Liver (tissue), 9 donors: ENCODE data around the gene CDH4. TPM values are rescaled to one million over a fixed set of nuclear protein-coding genes. Genes with fewer than 3 reads are reported as not detected.

Experiments used
- DNase-seq: peaks from one replicate; pipeline ENCODE4 v3.0.0-alpha.2; 2017; ENCODE audit warnings: low spot score
- H3K27ac ChIP-seq, 2 donors: one replicate each; pipeline ENCODE4 v1.7.0; 2013; ENCODE audit warnings: inconsistent platforms in 2 of 2, low read length in 2 of 2, control low read depth in 1 of 2, low read depth in 1 of 2, mild to moderate bottlenecking in 1 of 2
- H3K27me3 ChIP-seq, 4 donors: one replicate each; pipeline versions ENCODE4 v1.6.1 to v1.7.0; 2013; ENCODE audit warnings: low read length in 3 of 4, inconsistent platforms in 1 of 4, mild to moderate bottlenecking in 1 of 4, moderate library complexity in 1 of 4; ENCODE audit not compliant: control insufficient read depth in 4 of 4, insufficient read depth in 4 of 4
- H3K36me3 ChIP-seq, 4 donors: one replicate each; pipeline versions ENCODE4 v1.6.1 to v1.7.0; 2013; ENCODE audit warnings: low read length in 3 of 4, mild to moderate bottlenecking in 3 of 4, low read depth in 1 of 4, moderate library complexity in 1 of 4; ENCODE audit not compliant: control insufficient read depth in 4 of 4, insufficient read depth in 3 of 4
- H3K4me1 ChIP-seq, 4 donors: one replicate each; pipeline versions ENCODE4 v1.6.1 to v1.7.0; 2013; ENCODE audit warnings: low read length in 3 of 4, mild to moderate bottlenecking in 3 of 4, moderate library complexity in 1 of 4; ENCODE audit not compliant: control insufficient read depth in 4 of 4, insufficient read depth in 4 of 4
- H3K4me3 ChIP-seq, 3 donors: one replicate each; pipeline versions ENCODE4 v1.6.1 to v1.7.0; 2013; ENCODE audit warnings: low read length in 3 of 3, control low read depth in 1 of 3, low read depth in 1 of 3, mild to moderate bottlenecking in 1 of 3
- H3K9ac ChIP-seq, 2 donors: one replicate each; pipeline ENCODE4 v1.7.0; 2013; ENCODE audit warnings: low read length in 2 of 2, mild to moderate bottlenecking in 2 of 2, moderate library complexity in 2 of 2, control low read depth in 1 of 2, low read depth in 1 of 2
- H3K9me3 ChIP-seq, 4 donors: one replicate each; pipeline versions ENCODE4 v1.6.1 to v1.7.0; 2013; ENCODE audit warnings: low read length in 3 of 4; ENCODE audit not compliant: control insufficient read depth in 4 of 4
- ATF3 ChIP-seq: IDR thresholded peaks from 2 replicates; pipeline ENCODE4 v1.6.1; 2016; ENCODE audit warnings: antibody characterized with exemption
- CTCF ChIP-seq: fragments of 150-350 bp; IDR thresholded peaks from 2 replicates; pipeline ENCODE4 v1.5.1; 2017; ENCODE audit warnings: improper control_type of control experiment, low read depth, low read length; ENCODE audit not compliant: missing input control
- EGR1 ChIP-seq, 2 donors: IDR thresholded peaks; 2 replicates each; pipeline ENCODE4 v1.6.1; 2016 to 2018; ENCODE audit warnings: antibody characterized with exemption in 2 of 2, low read depth in 2 of 2
- FOXA1 ChIP-seq: IDR thresholded peaks from 2 replicates; pipeline ENCODE4 v1.6.1; 2016; ENCODE audit warnings: antibody characterized with exemption
- FOXA2 ChIP-seq: IDR thresholded peaks from 2 replicates; pipeline ENCODE4 v1.6.1; 2016; ENCODE audit warnings: antibody characterized with exemption
- GABPA ChIP-seq, 2 donors: IDR thresholded peaks in 1 of 2; conservative IDR thresholded peaks in 1 of 2; 2 replicates each; pipeline ENCODE4 v1.6.1; 2016; ENCODE audit warnings: antibody characterized with exemption in 2 of 2, mild to moderate bottlenecking in 1 of 2, moderate library complexity in 1 of 2
- HNF4A ChIP-seq, 2 donors: conservative IDR thresholded peaks; 2 replicates each; pipeline ENCODE4 v1.6.1; 2016; ENCODE audit warnings: antibody characterized with exemption in 2 of 2, mild to moderate bottlenecking in 2 of 2
- HNF4G ChIP-seq: IDR thresholded peaks from 2 replicates; pipeline ENCODE4 v1.6.1; 2016; ENCODE audit warnings: antibody characterized with exemption
- JUND ChIP-seq, 2 donors: IDR thresholded peaks; 2 replicates each; pipeline ENCODE4 v1.6.1; 2016; ENCODE audit warnings: antibody characterized with exemption in 2 of 2
- MAX ChIP-seq: IDR thresholded peaks from 2 replicates; pipeline ENCODE4 v1.6.1; 2016; ENCODE audit warnings: antibody characterized with exemption
- NR2F2 ChIP-seq: IDR thresholded peaks from 2 replicates; pipeline ENCODE4 v1.6.1; 2016; ENCODE audit warnings: antibody characterized with exemption
- REST ChIP-seq: IDR thresholded peaks from 2 replicates; pipeline ENCODE4 v1.6.1; 2016; ENCODE audit warnings: antibody characterized with exemption, mild to moderate bottlenecking
- RXRA ChIP-seq, 2 donors: IDR thresholded peaks; 2 replicates each; pipeline ENCODE4 v1.6.1; 2017 to 2018; ENCODE audit warnings: antibody characterized with exemption in 2 of 2, mild to moderate bottlenecking in 1 of 2
- SP1 ChIP-seq: IDR thresholded peaks from 2 replicates; pipeline ENCODE4 v1.6.1; 2018; ENCODE audit warnings: antibody characterized with exemption, mild to moderate bottlenecking
- TAF1 ChIP-seq: conservative IDR thresholded peaks from 2 replicates; pipeline ENCODE4 v1.6.1; 2016; ENCODE audit warnings: antibody characterized with exemption, mild to moderate bottlenecking
- YY1 ChIP-seq: IDR thresholded peaks from 2 replicates; pipeline ENCODE4 v1.6.1; 2016; ENCODE audit warnings: antibody characterized with exemption, mild to moderate bottlenecking
- ZBTB33 ChIP-seq: IDR thresholded peaks from 2 replicates; pipeline ENCODE4 v1.6.1; 2016; ENCODE audit warnings: antibody characterized with exemption
- WGBS: extraction: QIAGEN DNeasy Blood & Tissue Kit; methylation state at CpG from one replicate; pipeline ENCODE4 v1.1.7; 2013; 5-methylcytosine and 5-hydroxymethylcytosine counted together
- polyA plus RNA-seq, 2 donors: library from polyadenylated mRNA; stranded (reverse) in 1 of 2; unstranded in 1 of 2; fragments of 200-250 nt in 1 of 2; fragments of >200 nt in 1 of 2; fragmentation: Nextera tagmentation in 1 of 2; extraction: Ambion mirVana in 1 of 2; gene quantifications; one replicate each; pipeline versions ENCODE4 v1.2.1 to v1.2.3, GENCODE V29; 2013 to 2015
- total RNA-seq, 2 donors: library from RNA; depleted of rRNA; stranded (reverse); fragments of >200 nt; gene quantifications; one replicate each; pipeline ENCODE4 v1.2.3, GENCODE V29; 2014
- donor health status: healthy.
- donor health status: healthy.
- donor health status: healthy.
- donor health status: healthy.
- donor health status: healthy.

CDH4 gene
- total and polyA plus RNA-seq, 4 donors = 0.03 to 0.25 (median 0.19) TPM; not detected in 1

DNA sequence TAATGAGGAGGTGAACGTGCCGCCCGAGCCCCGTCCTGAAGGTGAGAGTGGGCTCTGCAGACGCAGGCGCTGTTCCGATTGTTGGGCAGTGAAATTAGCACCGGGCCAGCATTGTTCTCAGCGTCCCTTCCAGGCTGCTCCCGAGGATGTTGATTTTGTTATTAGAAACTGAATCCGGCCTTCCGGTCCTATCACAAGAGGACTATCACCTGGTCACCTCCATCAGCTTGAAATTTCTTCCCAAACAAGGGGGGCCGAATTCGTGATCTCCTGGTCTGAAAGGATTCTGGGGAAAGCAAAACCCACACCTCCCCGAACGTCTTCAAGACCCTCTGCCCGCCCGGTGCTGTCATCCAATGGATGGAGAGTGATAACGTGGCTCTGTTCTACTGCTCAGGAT is 627.6 kb downstream of the CDH4 start:
- Histone ChIP-seq H3K4me1 (no peaks in the 10 kb centered on the region), H3K27me3 (peaks cover 0 to 3% (median 0%) of the 10 kb centered on the region in 4 donors), H3K4me3 (no peak overlapping the region), H3K36me3 (no peaks in the 10 kb centered on the region), H3K9ac (no peak overlapping the region), H3K27ac (no peak overlapping the region), H3K9me3 (no peaks in the 10 kb centered on the region)
- no peak for DNase-seq
- no peak for TF ChIP-seq FOXA1
- TF ChIP-seq ZBTB33 = no peak
- TF ChIP-seq RXRA (IDR thresholded peaks at IDR 0.05) = no peak
- no peak for TF ChIP-seq NR2F2
- TF ChIP-seq HNF4G = no peak
- no peak for TF ChIP-seq HNF4A (conservative IDR thresholded peaks at IDR 0.05)
- TF ChIP-seq GABPA (IDR thresholded peaks at IDR 0.05 in 1 of 2, conservative IDR thresholded peaks at IDR 0.05 in 1 of 2) = no peak
- TF ChIP-seq EGR1 (IDR thresholded peaks at IDR 0.05; ENCODE audit: low read depth in 2 of 2) = no peak
- TF ChIP-seq ATF3 = no peak
- no peak for TF ChIP-seq JUND (IDR thresholded peaks at IDR 0.05)
- 85% methylated on average over 19 of the region's 19 CpGs for WGBS

- DNase-seq = no peak
- H3K4me3 ChIP-seq = no peak overlapping the region
- no peaks in the 10 kb centered on the region for H3K36me3 ChIP-seq
- H3K9ac ChIP-seq = no peak overlapping the region
- peaks cover 0 to under 1% (median 0%) of the 10 kb centered on the region in 4 donors for H3K27me3 ChIP-seq
- H3K4me1 ChIP-seq = no peaks in the 10 kb centered on the region
- TF ChIP-seq ZBTB33 = no peak
- TF ChIP-seq GABPA (IDR thresholded peaks at IDR 0.05 in 1 of 2, conservative IDR thresholded peaks at IDR 0.05 in 1 of 2) = no peak
- TF ChIP-seq SP1 = no peak
- no peak for TF ChIP-seq EGR1 (IDR thresholded peaks at IDR 0.05; ENCODE audit: low read depth in 2 of 2)
- no peak for TF ChIP-seq YY1
- TF ChIP-seq HNF4A (conservative IDR thresholded peaks at IDR 0.05) = no peak
- no peak for TF ChIP-seq RXRA (IDR thresholded peaks at IDR 0.05)
- no peak for TF ChIP-seq FOXA1
- no peak for TF ChIP-seq MAX
- TF ChIP-seq ATF3 = no peak
- no peak for TF ChIP-seq CTCF
- TF ChIP-seq REST = no peak
- no peak for TF ChIP-seq NR2F2
- no peak for TF ChIP-seq FOXA2
- TF ChIP-seq JUND (IDR thresholded peaks at IDR 0.05) = no peak
- TF ChIP-seq TAF1 = no peak
- H3K9me3 ChIP-seq = no peaks in the 10 kb centered on the region
- H3K27ac ChIP-seq = no peak overlapping the region
- WGBS = 90% methylated on average over 8 of the region's 8 CpGs
These were observed 628.6 kb downstream of the CDH4 start for GRCh38 chr20:61880706-61881105.
